ENCODE results near the gene OSMR.
A peak's percentile ranks its signal among the peaks of the same experiment; 100 is the strongest.

OSMR gene

GRCh38 chr5:38806775-38807258 lies 39.0 kb upstream of the OSMR start:
- H3K27ac ChIP-seq: no peak overlapping the region
- TF ChIP-seq CTCF (conservative IDR thresholded peaks at IDR 0.05): no peak

- TF ChIP-seq CTCF (conservative IDR thresholded peaks at IDR 0.05): no peak
- H3K27ac ChIP-seq: no peak overlapping the region
Measured at GRCh38 chr5:38807570-38808483, 38.0 kb upstream of the OSMR start.

GRCh38 chr5:38808666-38809343 lies 37.0 kb upstream of the OSMR start:
- TF ChIP-seq CTCF (conservative IDR thresholded peaks at IDR 0.05): no peak
- H3K27ac ChIP-seq: no peak overlapping the region

GRCh38 chr5:38809388-38810359 lies 36.1 kb upstream of the OSMR start:
- TF ChIP-seq CTCF (conservative IDR thresholded peaks at IDR 0.05): peak; percentile 93
- H3K27ac ChIP-seq: no peak overlapping the region

- H3K27ac ChIP-seq: no peak overlapping the region
- no peak for TF ChIP-seq CTCF (conservative IDR thresholded peaks at IDR 0.05)
Measured at GRCh38 chr5:38814879-38815278, 30.9 kb upstream of the OSMR start.

- no peak for TF ChIP-seq CTCF (conservative IDR thresholded peaks at IDR 0.05)
- no peak overlapping the region for H3K27ac ChIP-seq
Measured at GRCh38 chr5:38816083-38817030, 29.5 kb upstream of the OSMR start.

Measured in VCaP (cell line).